ENCODE measurements around the gene MYMX.
"Not testable (repeated sequence)": the region's sequence is repeated elsewhere in the genome, so short reads cannot be mapped to it uniquely, and the experiment has no call there.

Gene MYMX

DNA sequence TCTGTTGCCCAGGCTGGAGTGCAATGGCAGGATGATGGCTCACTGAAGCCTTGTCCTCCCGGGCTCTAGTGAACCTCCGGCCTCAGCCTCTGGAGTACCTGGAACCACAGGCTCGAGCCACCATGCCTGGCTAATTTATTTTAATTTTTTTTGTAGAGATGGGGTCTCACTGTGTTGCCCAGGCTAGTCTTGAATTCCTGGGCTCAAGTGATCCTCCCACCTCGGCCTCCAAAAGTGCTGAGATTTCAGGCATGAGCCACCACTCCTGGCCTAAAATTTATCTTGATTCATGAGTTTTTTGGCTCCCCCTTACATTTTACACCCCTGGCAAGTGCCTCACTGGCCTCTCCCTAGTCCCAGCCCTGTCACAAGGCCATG, 4.2 kb downstream of the MYMX start:
- DNase-seq: no peak

DNA sequence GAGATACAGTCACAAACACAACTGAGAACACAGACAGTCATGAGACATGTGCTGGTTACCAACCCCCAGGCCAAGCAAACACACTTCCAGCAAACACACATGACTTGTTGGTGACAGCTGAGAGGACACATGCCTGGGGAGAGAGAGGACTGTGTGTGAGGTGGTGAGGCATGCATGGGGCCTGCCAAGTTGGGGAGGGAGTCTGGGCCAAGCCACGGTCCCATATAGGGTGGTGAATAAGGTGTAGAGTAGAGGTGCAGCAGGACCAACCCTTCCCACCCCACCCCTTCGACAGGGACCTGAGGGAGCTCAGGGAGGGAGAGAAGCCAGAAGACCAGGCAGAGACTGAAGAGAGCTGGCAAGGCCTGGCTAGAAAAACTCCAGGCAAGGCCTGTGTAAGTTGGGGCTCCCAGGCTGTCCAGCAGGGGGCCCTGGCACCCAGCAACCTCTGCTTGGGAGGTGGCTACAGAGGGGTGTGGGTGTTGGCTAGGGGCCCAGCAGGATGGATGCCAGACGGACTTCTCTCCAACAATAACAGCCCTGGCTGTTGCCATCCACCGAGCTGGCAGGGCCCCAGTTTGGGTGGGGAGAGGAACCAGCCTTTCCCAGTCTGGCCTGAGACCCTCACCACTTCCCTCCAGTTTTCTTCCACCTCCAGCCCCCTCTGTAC, 4.7 kb downstream of the MYMX start:
- DNase-seq: peak; percentile 53

DNA sequence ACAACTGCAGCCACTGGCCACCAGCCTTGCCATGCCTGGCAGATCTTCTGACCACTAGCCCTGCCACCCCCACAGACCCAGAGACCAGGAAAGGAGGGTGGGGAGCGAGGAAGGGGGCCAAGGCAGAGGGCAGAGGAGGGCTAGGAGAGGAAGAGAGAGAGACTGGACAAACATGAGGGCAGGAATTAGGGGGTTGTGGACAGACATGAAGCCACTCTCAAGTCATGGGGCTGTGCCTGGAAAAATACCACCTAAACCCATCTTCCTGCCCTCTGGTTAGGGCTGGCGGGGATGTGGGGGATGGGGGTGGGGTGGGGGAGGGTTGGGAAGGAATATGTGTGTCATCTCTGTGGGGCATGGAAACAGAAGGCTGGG, 5.2 kb downstream of the MYMX start:
- no peak for DNase-seq

DNA sequence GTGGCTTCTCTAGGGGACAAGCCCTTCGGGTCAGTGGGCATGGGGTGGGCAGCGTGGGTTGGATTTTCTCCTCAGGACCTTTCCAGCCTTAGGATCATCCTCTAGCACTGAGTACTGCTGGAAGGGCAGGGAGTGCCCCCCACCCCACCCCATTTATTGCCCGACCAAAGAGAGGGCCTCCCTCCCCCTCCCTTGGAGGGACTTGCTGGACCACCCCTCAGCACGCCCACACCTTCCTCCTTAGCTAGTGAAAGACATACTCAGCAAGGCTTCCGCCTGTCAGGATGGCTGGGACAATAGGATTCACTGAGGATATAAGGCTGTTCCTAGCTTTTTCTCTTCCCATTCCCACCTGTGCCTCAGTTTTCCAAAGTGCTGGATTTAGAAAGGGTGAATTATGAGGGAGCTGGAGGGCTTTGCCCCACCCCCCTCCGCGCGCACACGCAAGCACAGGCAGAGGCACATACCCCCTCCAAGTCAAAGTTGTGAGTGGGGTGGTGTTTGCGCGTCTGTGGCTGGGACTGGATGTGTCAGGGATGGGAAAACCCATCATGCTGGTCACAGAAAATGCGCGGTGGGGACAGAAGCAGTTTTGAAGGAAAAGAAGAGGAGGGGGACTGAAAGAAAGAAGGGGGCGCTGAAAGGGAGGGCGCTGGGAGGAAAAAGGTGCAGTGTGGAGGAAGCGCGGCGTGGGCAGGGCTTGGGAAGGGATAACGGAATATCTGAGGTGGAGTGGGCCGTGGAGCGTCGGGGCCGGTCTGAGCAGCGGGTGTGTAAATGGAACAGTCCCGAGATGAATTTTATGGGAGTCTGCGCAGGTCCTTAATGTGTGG, 6.0 kb downstream of the MYMX start:
- DNase-seq: no peak

DNA sequence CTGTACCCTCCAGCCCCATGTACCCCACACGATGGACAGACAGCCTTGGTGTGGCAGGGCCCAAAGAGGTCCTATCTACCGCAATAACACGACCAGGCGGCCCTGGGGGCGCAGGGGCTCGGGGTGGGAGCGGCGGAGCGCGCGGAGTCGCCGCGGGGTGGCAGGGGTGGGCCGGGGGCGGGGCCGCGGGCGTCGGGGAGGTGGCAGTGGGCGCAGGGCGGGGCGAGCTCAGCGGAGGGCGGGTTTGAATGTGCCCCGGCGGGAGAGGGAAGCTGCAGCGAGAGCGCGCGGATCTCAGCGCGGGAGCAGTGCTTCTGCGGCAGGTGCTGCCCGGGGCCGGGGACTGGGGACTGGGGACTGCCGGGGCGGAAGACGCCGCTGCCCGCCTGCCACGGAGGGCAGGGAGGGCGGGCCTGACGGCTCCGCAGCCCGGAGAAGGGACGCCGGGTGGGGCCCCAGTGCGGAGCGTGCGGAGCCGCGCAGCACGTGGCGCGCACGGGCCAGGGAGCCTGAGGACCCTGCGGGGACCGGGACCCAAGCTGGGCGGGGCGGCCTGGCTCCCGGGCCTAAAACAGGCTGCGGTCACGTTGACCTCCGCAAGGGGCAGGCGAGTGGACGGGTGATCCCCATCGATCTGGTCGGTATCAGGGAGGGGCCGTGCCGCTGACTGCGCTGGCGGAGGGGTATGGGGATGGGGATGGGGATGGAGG, 6.7 kb downstream of the MYMX start, which contains the start of gene SLC29A1:
Gene SLC29A1, plus strand, starts transcription at position 277 of the 710 bp plus-strand sequence. CDS start 3,719 bp downstream, outside the sequence.
- peak; percentile 58 for DNase-seq

DNA sequence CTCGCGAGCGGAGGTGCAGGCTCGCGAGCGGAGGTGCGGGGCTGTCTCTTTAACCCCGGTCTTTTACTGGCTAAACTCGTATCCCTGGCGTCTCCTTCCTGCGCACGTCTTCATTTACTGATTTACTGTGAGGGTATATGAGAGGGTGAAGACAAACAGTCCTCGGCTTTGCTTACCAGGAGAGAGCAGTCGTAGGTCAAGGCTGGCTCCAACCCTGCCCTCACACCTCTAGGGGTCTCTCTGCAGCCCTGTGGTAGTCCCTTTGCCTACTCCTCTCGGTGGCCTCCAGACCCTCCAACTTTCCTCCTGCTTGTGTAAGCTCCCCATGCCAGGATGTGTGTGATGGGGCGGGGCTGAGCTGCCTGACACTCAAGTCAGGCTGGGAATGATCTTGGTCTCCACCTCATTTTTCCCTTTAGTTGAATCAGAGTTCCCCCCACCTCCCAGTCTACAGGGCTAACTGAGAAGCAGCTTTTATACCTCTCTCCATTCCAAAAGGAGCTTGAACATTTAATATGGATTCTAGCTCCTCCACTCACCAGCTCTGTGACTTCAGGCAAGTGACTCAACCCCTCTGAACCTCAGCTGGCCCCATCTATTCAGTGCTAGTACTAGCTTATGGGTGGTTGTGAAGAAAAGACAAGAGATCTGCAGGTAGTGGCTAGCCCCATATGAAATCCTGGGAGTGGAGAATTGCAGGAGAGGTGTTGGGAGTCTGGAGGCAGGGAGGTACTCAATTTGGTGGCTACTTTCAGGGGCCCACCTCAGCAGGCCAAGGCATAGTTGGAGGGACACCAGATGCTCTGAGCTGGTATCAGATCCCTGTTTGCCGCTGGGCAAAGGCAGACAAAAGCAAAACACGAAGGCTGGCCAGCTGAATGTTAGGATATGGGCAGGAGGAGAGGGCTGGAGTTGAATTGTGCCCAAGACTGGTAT, 7.6 kb downstream of the MYMX start:
- no peak for DNase-seq

DNA sequence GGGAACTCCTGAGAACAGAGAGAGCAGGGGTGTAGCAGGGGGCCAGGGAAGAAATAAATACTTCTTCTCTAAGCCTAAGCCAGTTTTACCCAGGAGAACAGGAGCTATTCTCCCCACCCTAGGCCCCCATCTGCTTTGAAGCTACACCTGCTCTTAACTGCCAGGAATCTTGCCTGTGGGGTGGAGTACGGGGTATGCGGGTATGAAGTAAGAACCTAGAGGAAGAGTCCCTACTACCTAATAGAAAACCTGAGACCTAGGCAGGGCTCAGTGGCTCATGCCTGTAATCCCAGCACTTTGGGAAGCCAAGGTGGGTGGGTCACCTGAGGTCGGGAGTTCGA, 8.2 kb downstream of the MYMX start:
- DNase-seq: no peak

DNA sequence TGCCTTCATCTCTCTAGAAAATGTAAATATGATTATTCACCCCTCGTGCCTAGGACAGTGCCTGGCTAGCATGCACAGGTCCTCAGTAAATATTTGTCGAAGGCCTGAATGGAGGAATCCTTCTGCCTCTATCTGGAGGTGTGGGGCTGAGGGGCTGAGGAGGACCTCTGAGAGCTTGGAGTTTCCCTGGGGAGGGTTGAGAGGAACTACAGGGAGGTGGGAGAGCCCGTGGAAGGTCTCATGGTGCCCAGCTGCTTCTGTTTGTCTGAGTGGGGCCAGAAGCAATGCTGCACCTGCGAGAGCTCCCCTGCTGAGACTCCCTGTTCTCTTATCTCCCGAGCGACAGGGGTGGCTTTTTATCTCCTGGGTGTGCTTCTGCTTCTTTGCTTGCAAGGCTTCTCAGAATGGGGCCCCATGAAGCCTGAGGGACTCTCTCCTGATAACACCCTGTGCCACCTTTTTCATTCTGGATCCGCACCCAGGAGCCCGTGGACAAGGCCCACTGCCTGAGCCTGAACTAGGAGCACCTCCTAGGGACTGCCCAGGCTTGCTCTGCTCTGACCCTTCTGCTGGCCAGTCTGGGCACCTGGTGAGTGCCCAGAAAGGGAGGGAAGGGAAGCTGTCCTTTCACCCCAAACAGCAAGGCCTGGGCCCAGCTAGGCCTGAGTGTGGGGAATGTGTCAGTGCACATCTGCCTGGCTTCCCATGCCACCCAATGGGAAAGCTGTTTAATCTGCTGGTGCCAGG, 9.0 kb downstream of the MYMX start:
- DNase-seq: no peak

DNA sequence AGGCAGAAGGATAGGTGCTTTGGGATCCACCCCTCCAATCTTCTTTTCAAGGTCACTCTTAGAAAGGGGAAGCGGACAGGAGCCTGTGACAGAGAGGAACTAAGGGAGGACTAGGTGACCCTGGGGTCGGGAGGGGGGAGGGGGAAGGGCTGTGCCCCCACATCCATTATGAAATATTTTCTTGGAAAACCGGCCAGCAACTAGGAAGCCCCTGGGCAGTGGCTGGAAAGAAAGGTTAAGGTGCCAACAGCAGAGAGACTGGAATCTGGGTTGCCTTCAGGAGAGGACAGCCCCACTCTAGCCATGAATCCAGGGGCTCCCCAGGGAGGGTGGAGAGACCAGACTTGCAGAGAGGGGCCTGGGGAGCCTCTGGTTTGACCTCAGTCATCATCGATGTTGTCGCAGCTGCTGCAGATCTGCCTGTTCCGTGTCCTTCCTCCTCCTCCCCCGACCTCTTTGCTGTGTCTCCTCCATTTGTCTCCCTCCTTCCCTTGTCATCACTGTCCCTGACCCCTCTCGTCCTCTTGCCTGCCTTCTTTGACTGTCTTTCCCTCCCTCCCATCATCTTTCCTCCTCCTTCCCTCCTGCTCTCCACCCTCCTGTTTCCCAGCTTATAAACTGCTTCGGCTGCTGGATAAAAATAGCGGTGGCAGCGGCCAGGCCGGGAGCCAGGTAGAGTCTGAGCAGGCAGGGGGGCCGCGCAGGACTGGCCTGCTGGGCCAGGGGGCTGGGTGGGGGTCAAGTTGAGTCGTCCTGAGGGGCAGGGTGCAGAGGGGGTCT, 9.8 kb downstream of the MYMX start:
- DNase-seq: no peak

DNA sequence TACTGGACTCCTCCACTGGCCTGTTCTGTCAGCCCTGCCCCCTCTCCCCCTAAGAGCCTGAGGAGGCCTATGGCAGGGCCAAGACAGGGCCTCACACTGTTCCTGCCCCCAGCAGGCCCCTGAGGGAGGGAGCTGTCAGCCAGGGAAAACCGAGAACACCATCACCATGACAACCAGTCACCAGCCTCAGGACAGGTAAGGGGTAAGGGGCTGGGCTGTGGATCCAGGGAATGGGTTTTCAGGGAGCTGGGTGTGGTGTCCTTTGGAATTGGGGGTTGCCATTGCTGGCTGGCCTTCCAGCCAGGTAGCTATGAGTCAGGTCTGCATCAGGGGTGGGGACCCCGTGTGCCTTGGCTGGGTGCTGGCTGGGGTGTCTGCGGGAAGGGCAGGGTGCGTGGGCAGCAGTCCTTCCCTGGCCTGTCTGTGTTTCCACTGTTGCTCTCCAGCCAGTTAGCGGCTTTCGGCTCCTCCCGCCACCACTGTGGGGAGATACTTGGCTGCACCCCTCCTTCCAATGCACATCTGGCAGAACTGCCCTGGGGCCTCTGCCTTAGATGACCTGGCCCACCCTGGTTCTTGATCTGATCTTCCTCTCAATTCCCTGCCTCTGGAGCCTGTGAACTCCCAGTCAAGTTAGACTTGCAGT, 10.5 kb downstream of the MYMX start:
- no peak for DNase-seq

DNA sequence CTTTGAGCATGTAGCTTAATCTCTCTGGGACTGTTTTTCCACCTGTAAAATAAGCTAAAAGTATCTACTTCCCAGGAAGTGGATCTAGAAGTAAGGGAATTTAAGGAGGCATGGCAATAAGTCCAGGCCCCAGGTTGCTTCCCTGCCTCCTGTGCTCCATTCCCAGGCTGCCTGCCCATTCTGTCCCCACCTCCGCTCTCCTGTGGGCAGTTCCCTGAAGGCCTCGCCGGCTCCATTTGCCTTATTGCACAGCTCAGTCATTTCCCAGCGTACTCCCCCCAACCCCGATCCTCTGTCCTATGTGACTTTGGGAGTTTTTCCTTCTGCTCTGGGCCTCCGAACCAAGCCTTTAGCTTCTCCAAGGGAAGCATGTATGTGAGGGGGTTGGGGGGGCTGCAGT, 11.3 kb downstream of the MYMX start:
- no peak for DNase-seq

DNA sequence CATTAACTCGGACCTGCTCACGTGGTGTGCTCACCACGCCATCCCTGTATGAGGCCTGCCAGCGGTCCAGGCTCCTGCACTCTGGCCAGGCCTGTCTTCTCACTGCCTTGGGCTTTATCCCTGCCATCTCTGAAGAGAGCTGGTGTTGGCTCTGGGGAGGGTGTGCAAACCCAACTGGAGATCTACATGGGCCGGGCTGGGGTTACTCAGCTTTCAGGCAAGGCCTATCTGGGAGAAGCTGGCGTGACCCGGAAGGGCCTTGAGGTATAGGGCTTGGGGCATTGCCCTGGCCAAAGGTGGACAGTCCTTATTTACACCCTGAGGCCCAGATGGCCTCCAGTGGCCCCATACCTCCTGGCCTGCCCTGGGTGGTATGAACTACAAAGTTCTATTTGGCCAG, 11.7 kb downstream of the MYMX start:
- DNase-seq: no peak

DNA sequence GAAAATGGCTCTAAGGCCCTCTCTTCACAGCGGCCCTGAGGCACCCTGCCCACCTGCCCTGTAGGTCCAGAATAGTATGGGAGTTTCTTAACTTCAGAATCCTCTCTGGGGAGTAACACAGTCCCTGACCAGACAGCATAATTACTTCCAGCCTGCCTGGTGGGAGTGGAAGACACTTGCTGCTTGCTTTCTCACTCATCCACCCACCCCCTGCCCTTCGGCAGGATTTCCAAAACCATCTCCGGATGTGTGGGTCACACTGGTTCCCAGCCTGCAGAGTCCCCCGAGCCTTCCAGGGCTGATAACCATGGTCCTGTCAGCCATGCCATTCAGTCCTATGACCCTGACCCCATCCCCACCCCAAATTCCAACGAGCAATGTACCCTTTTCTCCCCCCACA, 12.1 kb downstream of the MYMX start:
- no peak for DNase-seq

DNA sequence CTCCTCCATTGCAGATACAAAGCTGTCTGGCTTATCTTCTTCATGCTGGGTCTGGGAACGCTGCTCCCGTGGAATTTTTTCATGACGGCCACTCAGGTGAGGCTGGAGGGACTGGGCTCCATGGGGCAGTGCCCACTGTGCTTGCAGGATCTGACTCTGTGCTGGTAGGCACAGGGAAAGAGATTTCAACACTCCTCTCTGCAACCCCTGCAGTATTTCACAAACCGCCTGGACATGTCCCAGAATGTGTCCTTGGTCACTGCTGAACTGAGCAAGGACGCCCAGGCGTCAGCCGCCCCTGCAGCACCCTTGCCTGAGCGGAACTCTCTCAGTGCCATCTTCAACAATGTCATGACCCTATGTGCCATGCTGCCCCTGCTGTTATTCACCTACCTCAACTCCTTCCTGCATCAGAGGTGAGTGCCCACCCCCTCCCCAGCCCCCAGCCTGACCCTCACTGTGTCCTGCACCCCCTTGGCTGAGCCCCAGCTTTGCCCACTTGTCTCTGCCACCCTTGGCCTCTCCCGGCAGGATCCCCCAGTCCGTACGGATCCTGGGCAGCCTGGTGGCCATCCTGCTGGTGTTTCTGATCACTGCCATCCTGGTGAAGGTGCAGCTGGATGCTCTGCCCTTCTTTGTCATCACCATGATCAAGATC, 12.8 kb downstream of the MYMX start:
- DNase-seq: no peak

DNA sequence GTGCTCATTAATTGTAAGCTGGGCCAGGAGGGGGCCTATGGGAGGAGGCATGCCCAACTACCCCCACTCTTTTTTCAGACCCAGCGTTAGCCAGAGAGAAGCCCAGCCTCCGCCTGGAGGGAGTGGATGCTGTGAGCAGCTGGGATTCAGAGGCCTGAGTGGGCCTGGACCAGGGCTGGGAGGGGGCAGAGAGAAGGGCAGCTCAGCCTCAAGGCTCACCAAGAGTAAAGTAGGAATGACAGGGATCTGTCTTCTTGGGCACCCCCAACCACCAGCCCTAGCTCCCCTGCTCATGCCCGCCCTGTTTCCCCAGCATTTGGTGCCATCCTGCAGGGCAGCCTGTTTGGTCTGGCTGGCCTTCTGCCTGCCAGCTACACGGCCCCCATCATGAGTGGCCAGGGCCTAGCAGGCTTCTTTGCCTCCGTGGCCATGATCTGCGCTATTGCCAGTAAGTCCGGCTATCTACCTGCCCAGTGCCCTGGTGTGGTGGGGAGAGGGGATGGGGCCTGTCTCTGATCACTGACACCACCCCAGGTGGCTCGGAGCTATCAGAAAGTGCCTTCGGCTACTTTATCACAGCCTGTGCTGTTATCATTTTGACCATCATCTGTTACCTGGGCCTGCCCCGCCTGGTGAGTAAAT, 13.4 kb downstream of the MYMX start:
- DNase-seq: no peak

DNA sequence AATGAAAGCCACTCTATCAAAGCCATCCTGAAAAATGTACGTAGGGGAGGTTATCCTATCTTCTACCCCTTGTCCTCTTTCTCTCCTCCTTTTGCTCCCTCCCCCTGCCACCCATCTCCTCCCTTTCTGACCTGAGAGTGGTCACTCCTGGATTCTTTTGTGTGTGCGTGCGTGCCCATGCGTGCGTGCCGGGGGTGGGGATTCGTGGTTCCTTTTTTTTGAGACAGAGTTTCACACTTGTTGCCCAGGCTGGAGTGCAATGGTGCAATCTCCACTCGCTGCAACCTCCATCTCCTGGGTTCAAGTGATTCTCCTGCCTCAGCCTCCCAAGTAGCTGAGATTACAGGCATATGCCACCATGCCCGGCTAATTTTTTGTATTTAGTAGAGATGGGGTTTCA, 14.7 kb downstream of the MYMX start:
- not testable (repeated sequence) for DNase-seq

DNA sequence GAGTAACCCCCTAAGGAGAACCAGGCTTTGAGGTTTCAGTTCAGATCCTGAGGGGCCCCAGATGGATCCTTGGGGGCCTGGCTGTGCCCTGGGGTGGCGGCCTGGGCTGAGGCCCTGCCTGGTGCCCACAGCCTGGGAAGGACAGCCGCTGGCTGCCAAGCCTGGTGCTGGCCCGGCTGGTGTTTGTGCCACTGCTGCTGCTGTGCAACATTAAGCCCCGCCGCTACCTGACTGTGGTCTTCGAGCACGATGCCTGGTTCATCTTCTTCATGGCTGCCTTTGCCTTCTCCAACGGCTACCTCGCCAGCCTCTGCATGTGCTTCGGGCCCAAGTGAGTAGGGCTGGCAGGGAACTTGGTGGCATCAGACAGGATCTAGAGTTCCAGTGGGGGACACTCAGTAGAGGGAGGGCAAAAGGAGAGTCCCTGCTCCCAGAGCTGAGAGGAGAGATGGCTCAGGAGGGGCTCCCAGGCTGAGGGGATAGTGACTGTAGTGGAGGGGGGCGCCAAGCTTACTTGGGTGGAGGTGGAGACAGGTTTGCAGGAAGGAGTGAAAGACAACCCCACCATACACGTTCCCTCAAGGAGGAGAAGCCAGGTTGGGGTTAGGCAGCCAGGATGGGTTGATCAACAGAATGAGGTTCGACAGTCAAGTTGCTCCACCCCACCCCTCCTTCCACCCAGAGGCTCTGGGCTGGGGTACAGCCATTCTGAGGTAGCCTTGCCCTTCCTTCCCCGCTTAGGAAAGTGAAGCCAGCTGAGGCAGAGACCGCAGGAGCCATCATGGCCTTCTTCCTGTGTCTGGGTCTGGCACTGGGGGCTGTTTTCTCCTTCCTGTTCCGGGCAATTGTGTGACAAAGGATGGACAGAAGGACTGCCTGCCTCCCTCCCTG, 16.2 kb downstream of the MYMX start:
- no peak for DNase-seq

DNA sequence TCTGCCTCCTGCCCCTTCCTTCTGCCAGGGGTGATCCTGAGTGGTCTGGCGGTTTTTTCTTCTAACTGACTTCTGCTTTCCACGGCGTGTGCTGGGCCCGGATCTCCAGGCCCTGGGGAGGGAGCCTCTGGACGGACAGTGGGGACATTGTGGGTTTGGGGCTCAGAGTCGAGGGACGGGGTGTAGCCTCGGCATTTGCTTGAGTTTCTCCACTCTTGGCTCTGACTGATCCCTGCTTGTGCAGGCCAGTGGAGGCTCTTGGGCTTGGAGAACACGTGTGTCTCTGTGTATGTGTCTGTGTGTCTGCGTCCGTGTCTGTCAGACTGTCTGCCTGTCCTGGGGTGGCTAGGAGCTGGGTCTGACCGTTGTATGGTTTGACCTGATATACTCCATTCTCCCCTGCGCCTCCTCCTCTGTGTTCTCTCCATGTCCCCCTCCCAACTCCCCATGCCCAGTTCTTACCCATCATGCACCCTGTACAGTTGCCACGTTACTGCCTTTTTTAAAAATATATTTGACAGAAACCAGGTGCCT, 16.9 kb downstream of the MYMX start:
- DNase-seq: no peak
